ENCODE data around the gene CD300LG. TPM values are rescaled to one million over a fixed set of nuclear protein-coding genes. Genes with fewer than 3 reads are reported as not detected.

CD300LG gene
- total RNA-seq, 1 donor from 2014 or later: not detected

GRCh38 chr17:43880420-43880991 is 33.5 kb downstream of the CD300LG start:
- Mint-ChIP-seq H3K4me1 (no peaks in the 10 kb centered on the region), H3K27ac (no peak overlapping the region), H3K9me3 (no peaks in the 10 kb centered on the region), H3K27me3 (peaks cover 25% of the 10 kb centered on the region), H3K4me3 (no peak overlapping the region), H3K36me3 (ENCODE audit: low read depth) (no peaks in the 10 kb centered on the region)
- intact Hi-C loops (cut with micrococcal nuclease): no loop called here
- ATAC-seq (ENCODE audit: low read depth) (peak; percentile 40), DNase-seq (no peak)
- TF ChIP-seq CTCF (IDR thresholded peaks at IDR 0.05): no peak
- ChIA-PET POLR2A (no interaction called here), CTCF (interaction anchor here (0.7 to 1.1 kb wide), 4 partner anchors 8 to 161 kb away, joined by 3 to 4 read pairs (median 4); no protein-coding TSS in a partner anchor)

- Mint-ChIP-seq H3K36me3 (ENCODE audit: low read depth) (no peaks in the 10 kb centered on the region), H3K27ac (no peak overlapping the region), H3K4me3 (no peak overlapping the region), H3K4me1 (no peaks in the 10 kb centered on the region), H3K27me3 (peaks cover 25% of the 10 kb centered on the region), H3K9me3 (no peaks in the 10 kb centered on the region)
- CTCF ChIA-PET: interaction anchor here (1.0 to 1.1 kb wide), 2 partner anchors 8 to 12 kb away, joined by 3 to 4 read pairs; no protein-coding TSS in a partner anchor
- POLR2A ChIA-PET: no interaction called here
- DNase-seq (no peak), ATAC-seq (ENCODE audit: low read depth) (no peak)
- TF ChIP-seq CTCF (IDR thresholded peaks at IDR 0.05): no peak
- intact Hi-C loops (cut with micrococcal nuclease): no loop called here
Observed at GRCh38 chr17:43881181-43881580, 34.2 kb downstream of the CD300LG start.

GRCh38 chr17:43881758-43882505 is 35.0 kb downstream of the CD300LG start:
- Mint-ChIP-seq H3K4me3 (no peak overlapping the region), H3K27ac (no peak overlapping the region)
- intact Hi-C loops (cut with micrococcal nuclease): no loop called here

GRCh38 chr17:43882761-43883415 is 35.9 kb downstream of the CD300LG start:
- Mint-ChIP-seq H3K4me3 (no peak overlapping the region), H3K27ac (no peak overlapping the region), H3K36me3 (ENCODE audit: low read depth) (no peaks in the 10 kb centered on the region), H3K4me1 (no peaks in the 10 kb centered on the region), H3K27me3 (peaks cover 25% of the 10 kb centered on the region), H3K9me3 (no peaks in the 10 kb centered on the region)
- ChIA-PET CTCF (no interaction called here), POLR2A (no interaction called here)
- DNase-seq (no peak), ATAC-seq (ENCODE audit: low read depth) (no peak)
- intact Hi-C loops (cut with micrococcal nuclease): no loop called here
- TF ChIP-seq CTCF (IDR thresholded peaks at IDR 0.05): no peak

More at GRCh38 chr17:43881758-43882505, 35.0 kb downstream of the CD300LG start:
- Mint-ChIP-seq H3K36me3 (ENCODE audit: low read depth) (no peaks in the 10 kb centered on the region), H3K27me3 (peaks cover 25% of the 10 kb centered on the region), H3K9me3 (no peaks in the 10 kb centered on the region), H3K4me1 (no peaks in the 10 kb centered on the region)
- ATAC-seq (ENCODE audit: low read depth) (no peak), DNase-seq (no peak)
- POLR2A ChIA-PET: no interaction called here
- CTCF ChIA-PET: no interaction called here
- no peak for TF ChIP-seq CTCF (IDR thresholded peaks at IDR 0.05)

- Mint-ChIP-seq H3K36me3 (ENCODE audit: low read depth) (no peaks in the 10 kb centered on the region), H3K4me3 (no peak overlapping the region), H3K27ac (no peak overlapping the region), H3K4me1 (no peaks in the 10 kb centered on the region), H3K9me3 (no peaks in the 10 kb centered on the region), H3K27me3 (peaks cover 17% of the 10 kb centered on the region)
- TF ChIP-seq CTCF (IDR thresholded peaks at IDR 0.05): no peak
- DNase-seq (no peak), ATAC-seq (ENCODE audit: low read depth) (no peak)
- POLR2A ChIA-PET: no interaction called here
- CTCF ChIA-PET: interaction anchor here (1.1 kb wide), 1 partner anchor 8 kb away, joined by 4 read pairs; no protein-coding TSS in a partner anchor
- intact Hi-C loops (cut with micrococcal nuclease): no loop called here
Observed at GRCh38 chr17:43888548-43888947, 41.6 kb downstream of the CD300LG start.
